ENCODE results near the gene CACHD1. TPM values are rescaled to one million over a fixed set of nuclear protein-coding genes. Genes with fewer than 3 reads are reported as not detected.

The CACHD1 gene
- total RNA-seq, 2 experiments from 2014 or later: not detected

GRCh38 chr1:64483731-64484414 lies 13.9 kb downstream of the CACHD1 start:
- no peak for DNase-seq (ENCODE audit: low spot score)
- H3K4me2 ChIP-seq (ENCODE audit: low read length): no peak overlapping the region
- H4K20me1 ChIP-seq (ENCODE audit: insufficient read depth, low read length): no peaks in the 10 kb centered on the region
- no peaks in the 10 kb centered on the region for H3K9me3 ChIP-seq (ENCODE audit: low read length)
- no peaks in the 10 kb centered on the region for H3K79me2 ChIP-seq (ENCODE audit: insufficient read depth, low read depth, low read length)
- no peaks in the 10 kb centered on the region for H3K9me2 ChIP-seq (ENCODE audit: insufficient read depth, low read length)
- H3K4me1 ChIP-seq (ENCODE audit: insufficient read depth, low read length, poor library complexity, severe bottlenecking): no peaks in the 10 kb centered on the region
- ChIA-PET CTCF (ENCODE audit: unreplicated experiment) (no interaction called here), POLR2A (no interaction called here)
- TF ChIP-seq EZH2phosphoT487 (IDR thresholded peaks at IDR 0.05; ENCODE audit: borderline replicate concordance, low read depth, low read length) (no peak), CTCF (conservative IDR thresholded peaks at IDR 0.05; ENCODE audit: low read length) (no peak)
- intact Hi-C loops (cut with micrococcal nuclease; ENCODE audit: unreplicated experiment): no loop called here
- no peak overlapping the region for H2AFZ ChIP-seq (ENCODE audit: low read length)
- no TSS peak for BruUV-seq (replicated peaks)
- no peak overlapping the region for H3K27ac ChIP-seq (ENCODE audit: low read depth, low read length, poor library complexity, severe bottlenecking)
- no peak overlapping the region for H3K4me3 ChIP-seq (ENCODE audit: low read depth, low read length, poor library complexity, severe bottlenecking)
- H3K36me3 ChIP-seq (ENCODE audit: insufficient read depth, low read length): no peaks in the 10 kb centered on the region

- no peak for DNase-seq (ENCODE audit: low spot score)
- TF ChIP-seq CTCF (conservative IDR thresholded peaks at IDR 0.05; ENCODE audit: low read length) (no peak), EZH2phosphoT487 (IDR thresholded peaks at IDR 0.05; ENCODE audit: borderline replicate concordance, low read depth, low read length) (no peak)
- Histone ChIP-seq H2AFZ (ENCODE audit: low read length) (no peak overlapping the region), H3K9me2 (ENCODE audit: insufficient read depth, low read length) (no peaks in the 10 kb centered on the region), H3K36me3 (ENCODE audit: insufficient read depth, low read length) (no peaks in the 10 kb centered on the region), H3K4me2 (ENCODE audit: low read length) (no peak overlapping the region), H3K27ac (ENCODE audit: low read depth, low read length, poor library complexity, severe bottlenecking) (no peak overlapping the region), H3K4me1 (ENCODE audit: insufficient read depth, low read length, poor library complexity, severe bottlenecking) (no peaks in the 10 kb centered on the region), H4K20me1 (ENCODE audit: insufficient read depth, low read length) (no peaks in the 10 kb centered on the region), H3K4me3 (ENCODE audit: low read depth, low read length, poor library complexity, severe bottlenecking) (no peak overlapping the region), H3K9me3 (ENCODE audit: low read length) (no peaks in the 10 kb centered on the region), H3K79me2 (ENCODE audit: insufficient read depth, low read depth, low read length) (no peaks in the 10 kb centered on the region)
- BruUV-seq (replicated peaks): no TSS peak
- intact Hi-C loops (cut with micrococcal nuclease; ENCODE audit: unreplicated experiment): no loop called here
- ChIA-PET CTCF (ENCODE audit: unreplicated experiment) (no interaction called here), POLR2A (no interaction called here)
Measured at GRCh38 chr1:64484651-64485050, 14.7 kb downstream of the CACHD1 start.

- Histone ChIP-seq H2AFZ (ENCODE audit: low read length) (no peak overlapping the region), H4K20me1 (ENCODE audit: insufficient read depth, low read length) (no peaks in the 10 kb centered on the region), H3K9me2 (ENCODE audit: insufficient read depth, low read length) (no peaks in the 10 kb centered on the region), H3K27ac (ENCODE audit: low read depth, low read length, poor library complexity, severe bottlenecking) (no peak overlapping the region), H3K9me3 (ENCODE audit: low read length) (no peaks in the 10 kb centered on the region), H3K79me2 (ENCODE audit: insufficient read depth, low read depth, low read length) (no peaks in the 10 kb centered on the region), H3K36me3 (ENCODE audit: insufficient read depth, low read length) (no peaks in the 10 kb centered on the region), H3K4me1 (ENCODE audit: insufficient read depth, low read length, poor library complexity, severe bottlenecking) (no peaks in the 10 kb centered on the region), H3K4me2 (ENCODE audit: low read length) (no peak overlapping the region), H3K4me3 (ENCODE audit: low read depth, low read length, poor library complexity, severe bottlenecking) (no peak overlapping the region)
- BruUV-seq (replicated peaks): no TSS peak
- CTCF ChIA-PET (ENCODE audit: unreplicated experiment): no interaction called here
- POLR2A ChIA-PET: interaction anchor here (0.7 kb wide), 1 partner anchor 12 kb away, joined by 4 read pairs; no protein-coding TSS in a partner anchor
- DNase-seq (ENCODE audit: low spot score): no peak
- TF ChIP-seq EZH2phosphoT487 (IDR thresholded peaks at IDR 0.05; ENCODE audit: borderline replicate concordance, low read depth, low read length): no peak
- TF ChIP-seq CTCF (conservative IDR thresholded peaks at IDR 0.05; ENCODE audit: low read length): no peak
- intact Hi-C loops (cut with micrococcal nuclease; ENCODE audit: unreplicated experiment): no loop called here
Measured at GRCh38 chr1:64486193-64486592, 16.3 kb downstream of the CACHD1 start.
